ENCODE results near the gene SHTN1. TPM values are rescaled to one million over a fixed set of nuclear protein-coding genes. Genes with fewer than 3 reads are reported as not detected.

The SHTN1 gene
- total RNA-seq, 4 donors from 2014 or later = 24.1 to 59.7 (median 34.1) TPM

GRCh38 chr10:116909307-116909706 lies 95.7 kb downstream of the SHTN1 start:
- TF ChIP-seq CTCF (IDR thresholded peaks at IDR 0.05) (no peak), POLR2A (IDR thresholded peaks at IDR 0.05) (no peak)
- Histone ChIP-seq H3K4me3 (no peak overlapping the region), H3K27ac (no peak overlapping the region), H3K36me3 (peaks cover 0 to 24% (median 0%) of the 10 kb centered on the region in 3 donors), H3K9me3 (no peaks in the 10 kb centered on the region), H3K4me1 (no peaks in the 10 kb centered on the region), H3K27me3 (no peaks in the 10 kb centered on the region)
- DNase-seq = no peak

DNA sequence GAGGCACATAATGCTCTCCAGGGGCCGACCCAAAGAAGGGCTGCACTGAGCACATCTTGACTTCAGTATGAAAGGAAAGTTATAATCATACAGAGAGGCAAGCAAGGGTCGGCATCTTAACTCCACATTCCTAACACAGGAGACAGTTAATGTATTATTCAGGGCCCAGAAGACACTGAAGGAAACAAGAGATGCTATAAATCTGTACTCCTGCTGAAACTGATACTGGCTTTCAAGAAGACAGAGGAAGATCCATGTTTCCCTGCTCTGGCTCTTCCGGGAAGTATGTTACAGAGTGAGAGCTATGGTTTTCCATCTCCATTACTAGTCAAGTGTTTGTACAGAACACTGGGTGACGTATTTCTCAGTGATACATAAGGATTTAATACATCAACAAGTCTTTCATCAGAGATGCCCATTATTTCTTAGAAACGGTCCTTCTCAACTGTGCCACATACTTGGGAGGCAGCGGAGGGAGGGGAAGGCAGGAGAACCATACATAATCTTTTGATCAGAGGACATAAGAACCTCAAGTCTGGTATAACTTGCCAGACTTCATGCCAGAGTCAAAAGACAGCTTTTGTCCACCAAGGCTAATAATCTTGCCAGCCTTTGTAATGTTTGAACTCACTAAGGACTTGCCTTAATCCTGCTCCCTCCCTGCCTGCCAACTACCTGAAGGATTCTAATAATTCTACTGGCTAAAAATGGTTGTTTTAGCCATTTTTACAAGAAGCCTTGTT lies 97.6 kb downstream of the SHTN1 start:
- no peak for TF ChIP-seq CTCF (IDR thresholded peaks at IDR 0.05)
- TF ChIP-seq POLR2A (IDR thresholded peaks at IDR 0.05) = no peak
- H3K27ac ChIP-seq = no peak overlapping the region
- H3K27me3 ChIP-seq = no peaks in the 10 kb centered on the region
- H3K36me3 ChIP-seq = peaks cover 0 to 13% (median 0%) of the 10 kb centered on the region in 3 donors
- no peaks in the 10 kb centered on the region for H3K9me3 ChIP-seq
- H3K4me3 ChIP-seq = no peak overlapping the region
- DNase-seq = no peak
- no peaks in the 10 kb centered on the region for H3K4me1 ChIP-seq

DNA sequence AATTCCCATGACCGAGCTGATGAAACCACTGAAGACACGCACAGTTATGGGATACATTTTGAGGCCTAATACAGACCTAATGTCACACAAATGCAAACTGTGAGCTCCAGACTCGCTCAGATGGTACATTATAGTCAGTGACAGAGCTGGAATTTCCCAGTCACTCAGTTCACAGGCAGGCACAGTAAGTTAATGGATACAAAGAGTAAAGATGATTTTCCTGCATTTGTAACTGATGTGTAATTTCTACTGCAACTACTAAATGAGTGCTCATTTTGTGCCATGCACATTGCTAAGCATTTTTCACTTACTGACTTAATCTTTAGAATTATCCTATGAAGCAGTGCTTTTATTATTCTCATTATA lies 99.2 kb downstream of the SHTN1 start:
- H3K27ac ChIP-seq = no peak overlapping the region
- H3K4me1 ChIP-seq = no peaks in the 10 kb centered on the region
- peaks cover 0 to 13% (median 0%) of the 10 kb centered on the region in 3 donors for H3K36me3 ChIP-seq
- TF ChIP-seq CTCF (IDR thresholded peaks at IDR 0.05) (no peak), POLR2A (IDR thresholded peaks at IDR 0.05) (no peak)
- no peak overlapping the region for H3K4me3 ChIP-seq
- no peak for DNase-seq
- no peaks in the 10 kb centered on the region for H3K27me3 ChIP-seq
- no peaks in the 10 kb centered on the region for H3K9me3 ChIP-seq

DNA sequence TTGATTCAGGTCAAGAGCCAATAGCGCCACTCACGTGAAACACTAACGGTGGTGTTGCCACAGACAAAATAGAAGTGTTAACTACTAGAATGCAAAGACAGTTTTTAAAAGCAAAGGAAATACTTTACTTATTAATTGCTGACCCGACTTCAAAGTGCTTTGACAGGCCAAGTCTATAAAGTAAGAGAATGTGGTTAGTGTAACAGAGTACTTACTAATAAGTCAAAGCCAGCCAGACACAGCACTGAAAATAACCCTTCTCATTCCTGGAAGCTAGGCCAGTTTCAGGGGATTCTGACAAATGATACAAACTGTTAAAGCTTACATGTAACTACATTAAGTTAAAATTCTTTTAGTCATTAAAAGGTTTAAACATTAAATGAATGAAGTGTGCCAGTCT lies 105.4 kb downstream of the SHTN1 start:
- no peaks in the 10 kb centered on the region for H3K27me3 ChIP-seq
- no peak overlapping the region for H3K4me3 ChIP-seq
- no peak for DNase-seq
- H3K4me1 ChIP-seq = no peaks in the 10 kb centered on the region
- no peaks in the 10 kb centered on the region for H3K36me3 ChIP-seq
- H3K27ac ChIP-seq = no peak overlapping the region
- H3K9me3 ChIP-seq = no peaks in the 10 kb centered on the region
- TF ChIP-seq CTCF (IDR thresholded peaks at IDR 0.05) = no peak

DNA sequence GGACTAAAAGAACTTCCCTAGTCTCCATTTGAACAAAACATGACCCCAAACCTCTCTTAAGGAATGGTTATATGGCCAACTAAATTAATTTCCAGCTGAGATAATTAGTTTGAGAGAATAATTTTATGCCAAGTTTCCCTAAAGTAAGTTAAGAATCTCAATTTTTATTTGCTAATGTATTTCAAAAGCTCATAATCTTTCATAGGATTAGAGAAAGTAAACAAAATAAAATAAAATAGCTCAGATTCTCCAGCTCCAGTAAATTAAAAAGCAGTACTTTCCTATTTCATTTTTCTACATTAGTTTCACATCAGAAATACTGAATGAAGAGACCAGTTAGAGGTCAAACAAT lies 111.3 kb downstream of the SHTN1 start:
- no peaks in the 10 kb centered on the region for H3K36me3 ChIP-seq
- H3K4me1 ChIP-seq = no peaks in the 10 kb centered on the region
- H3K27me3 ChIP-seq = no peaks in the 10 kb centered on the region
- no peaks in the 10 kb centered on the region for H3K9me3 ChIP-seq
- TF ChIP-seq CTCF (IDR thresholded peaks at IDR 0.05) (no peak), POLR2A (IDR thresholded peaks at IDR 0.05) (no peak)
- H3K4me3 ChIP-seq = no peak overlapping the region
- H3K27ac ChIP-seq = no peak overlapping the region
- DNase-seq = no peak
